H9 (cell line): Measurements from ENCODE around the gene MICU1. TPM values are rescaled to one million over a fixed set of nuclear protein-coding genes. Genes with fewer than 3 reads are reported as not detected.

Source experiments
- DNase-seq: peaks from one replicate; pipeline ENCODE4 v3.0.0-alpha.2; 2017
- H2AFZ ChIP-seq: one replicate; pipeline ENCODE4 v1.6.1; 2013; ENCODE audit warnings: mild to moderate bottlenecking, low read length, control low read depth, moderate library complexity
- H2AK5ac ChIP-seq: 2 replicates; pipeline ENCODE4 v1.6.1; 2013; ENCODE audit warnings: low read length, control low read depth, mixed read lengths; ENCODE audit not compliant: insufficient read length
- H2BK120ac ChIP-seq: one replicate; pipeline ENCODE4 v1.6.1; 2013; ENCODE audit warnings: low read depth, mild to moderate bottlenecking, low read length, control low read depth, inconsistent platforms; ENCODE audit not compliant: poor library complexity, severe bottlenecking
- H2BK12ac ChIP-seq: 2 replicates; pipeline ENCODE4 v1.6.1; 2013; ENCODE audit warnings: low read length, control low read depth, mixed read lengths, low read depth; ENCODE audit not compliant: insufficient read length
- H2BK15ac ChIP-seq: 2 replicates; pipeline ENCODE4 v1.6.1; 2013; ENCODE audit warnings: low read depth, low read length, control low read depth
- H2BK20ac ChIP-seq: one replicate; pipeline ENCODE4 v1.6.1; 2013; ENCODE audit warnings: low read depth, mild to moderate bottlenecking, low read length, control low read depth, inconsistent platforms; ENCODE audit not compliant: poor library complexity, severe bottlenecking
- H2BK5ac ChIP-seq: 2 replicates; pipeline ENCODE4 v1.6.1; 2013; ENCODE audit warnings: low read length, control low read depth, mixed read lengths; ENCODE audit not compliant: insufficient read length
- H3K14ac ChIP-seq: 2 replicates; pipeline ENCODE4 v1.6.1; 2013; ENCODE audit warnings: low read length, control low read depth; ENCODE audit not compliant: insufficient read depth
- H3K18ac ChIP-seq: 2 replicates; pipeline ENCODE4 v1.6.1; 2013; ENCODE audit warnings: low read depth, mild to moderate bottlenecking, mixed read lengths, low read length, control low read depth; ENCODE audit not compliant: insufficient read length
- H3K23ac ChIP-seq: 2 replicates; pipeline ENCODE4 v1.6.1; 2013; ENCODE audit warnings: low read length, control low read depth, mixed read lengths, low read depth; ENCODE audit not compliant: insufficient read length
- H3K23me2 ChIP-seq: 2 replicates; pipeline ENCODE4 v1.6.1; 2013; ENCODE audit warnings: low read depth, mild to moderate bottlenecking, mixed read lengths, low read length, control low read depth; ENCODE audit not compliant: insufficient read length, poor library complexity, severe bottlenecking
- H3K27ac ChIP-seq: 2 replicates; pipeline ENCODE4 v1.5.1; 2013; ENCODE audit warnings: low read length, control low read depth, mixed read lengths, low read depth; ENCODE audit not compliant: insufficient read length
- H3K27me3 ChIP-seq: 2 replicates; pipeline ENCODE4 v1.6.1; 2013; ENCODE audit warnings: low read length, control low read depth, inconsistent platforms; ENCODE audit not compliant: insufficient read depth
- H3K4ac ChIP-seq: 2 replicates; pipeline ENCODE4 v1.6.1; 2013; ENCODE audit warnings: low read depth, mild to moderate bottlenecking, control low read depth, inconsistent platforms, low read length, moderate library complexity
- H3K4me1 ChIP-seq: 2 replicates; pipeline ENCODE4 v1.6.1; 2013; ENCODE audit warnings: low read length, control low read depth, inconsistent platforms; ENCODE audit not compliant: insufficient read depth
- H3K4me2 ChIP-seq: 2 replicates; pipeline ENCODE4 v1.6.1; 2013; ENCODE audit warnings: low read length, control low read depth, mixed read lengths; ENCODE audit not compliant: insufficient read length, insufficient read depth
- H3K56ac ChIP-seq: 2 replicates; pipeline ENCODE4 v1.6.1; 2013; ENCODE audit warnings: low read depth, mild to moderate bottlenecking, mixed read lengths, low read length, control low read depth; ENCODE audit not compliant: insufficient read length
- H3K79me1 ChIP-seq: 2 replicates; pipeline ENCODE4 v1.6.1; 2013; ENCODE audit warnings: low read depth, mild to moderate bottlenecking, moderate library complexity, low read length, control low read depth, inconsistent platforms; ENCODE audit not compliant: insufficient read depth, poor library complexity, severe bottlenecking
- H3K79me2 ChIP-seq: 2 replicates; pipeline ENCODE4 v1.6.1; 2013; ENCODE audit warnings: low read length, control low read depth, inconsistent platforms; ENCODE audit not compliant: insufficient read depth
- H3K9ac ChIP-seq: 2 replicates; pipeline ENCODE4 v1.6.1; 2013; ENCODE audit warnings: low read length, control low read depth, mixed read lengths; ENCODE audit not compliant: insufficient read length; ENCODE audit errors: extremely low read depth
- H3K9me3 ChIP-seq: one replicate; pipeline ENCODE4 v1.6.1; 2013; ENCODE audit warnings: low read depth, low read length, inconsistent platforms; ENCODE audit not compliant: control insufficient read depth
- H3T11ph ChIP-seq: one replicate; pipeline ENCODE4 v1.6.1; 2013; ENCODE audit warnings: mild to moderate bottlenecking, low read length, control low read depth, inconsistent platforms
- H4K20me1 ChIP-seq: one replicate; pipeline ENCODE4 v1.6.1; 2013; ENCODE audit not compliant: control insufficient read depth, insufficient read length, insufficient read depth
- H4K5ac ChIP-seq: 2 replicates; pipeline ENCODE4 v1.6.1; 2013; ENCODE audit warnings: low read depth, mild to moderate bottlenecking, mixed read lengths, low read length, control low read depth; ENCODE audit not compliant: insufficient read length
- H4K8ac ChIP-seq: replicated peaks from 2 replicates; pipeline ENCODE4 v1.6.1; 2013; ENCODE audit warnings: low read length, control low read depth, mixed read lengths, low read depth; ENCODE audit not compliant: insufficient read length
- H4K91ac ChIP-seq: 2 replicates; pipeline ENCODE4 v1.6.1; 2013; ENCODE audit warnings: low read depth, mild to moderate bottlenecking, moderate library complexity, mixed read lengths, low read length, control low read depth; ENCODE audit not compliant: insufficient read length
- H3K27ac Mint-ChIP-seq, 3 experiments: 2 replicates in 2 of 3; 3 replicates in 1 of 3; pipeline ENCODE4 v1.8.0; 2020 to 2021; ENCODE audit warnings: mixed read lengths in 3 of 3, mild to moderate bottlenecking in 1 of 3, moderate library complexity in 1 of 3
- H3K27me3 Mint-ChIP-seq: 2 replicates; pipeline ENCODE4 v1.8.0; 2021; ENCODE audit warnings: low read depth, mild to moderate bottlenecking, moderate library complexity, mixed read lengths
- H3K36me3 Mint-ChIP-seq, 3 experiments: 2 replicates in 2 of 3; 3 replicates in 1 of 3; pipeline ENCODE4 v1.8.0; 2020 to 2021; ENCODE audit warnings: low read depth in 3 of 3, mixed read lengths in 3 of 3; ENCODE audit not compliant: insufficient read depth in 1 of 3
- H3K4me1 Mint-ChIP-seq, 2 experiments: 2 replicates each; pipeline ENCODE4 v1.8.0; 2020; ENCODE audit warnings: mixed read lengths in 2 of 2
- H3K4me3 Mint-ChIP-seq, 2 experiments: 2 replicates in 1 of 2; 3 replicates in 1 of 2; pipeline ENCODE4 v1.8.0; 2020 to 2021; ENCODE audit warnings: mild to moderate bottlenecking in 2 of 2, mixed read lengths in 2 of 2, moderate library complexity in 1 of 2
- H3K9me3 Mint-ChIP-seq, 2 experiments: 2 replicates in 1 of 2; 3 replicates in 1 of 2; pipeline ENCODE4 v1.8.0; 2020; ENCODE audit warnings: mild to moderate bottlenecking in 2 of 2, mixed read lengths in 2 of 2, moderate library complexity in 1 of 2
- CTCF ChIP-seq: fragments of 200-600 bp; sonication (generic); conservative IDR thresholded peaks from 3 replicates; pipeline ENCODE4 v1.8.0; 2021; ENCODE audit warnings: antibody characterized with exemption, mild to moderate bottlenecking
- WGBS: extraction: QIAGEN DNeasy Blood & Tissue Kit; methylation state at CpG from one replicate; pipeline ENCODE4 v1.1.7; 2013; ENCODE audit warnings: missing lambda C conversion rate, low lambda C conversion rate, mixed read lengths; ENCODE audit not compliant: insufficient read length; ENCODE audit errors: extremely low coverage; 5-methylcytosine and 5-hydroxymethylcytosine counted together
- total RNA-seq: library from RNA; stranded (reverse); gene quantifications from 2 replicates; pipeline ENCODE4 v1.2.1, GENCODE V29; 2021

Gene MICU1
- total RNA-seq, 1 experiment from 2014 or later, result 33.2 TPM

GRCh38 chr10:72356115-72356514 lies 269.8 kb downstream of the MICU1 start:
- H2BK120ac ChIP-seq, result no peak overlapping the region
- H3K4me1 ChIP-seq, result no peaks in the 10 kb centered on the region
- no peak overlapping the region for H3K4ac ChIP-seq
- no peak overlapping the region for H3K23ac ChIP-seq
- H3K14ac ChIP-seq, result no peak overlapping the region
- H2AFZ ChIP-seq, result no peak overlapping the region
- no peak overlapping the region for H3K27ac ChIP-seq
- H3K9me3 ChIP-seq, result no peaks in the 10 kb centered on the region
- peaks cover 5% of the 10 kb centered on the region for H3K23me2 ChIP-seq
- H3K56ac ChIP-seq, result no peak overlapping the region
- H3K9me3 Mint-ChIP-seq, result no peaks in the 10 kb centered on the region
- no peak overlapping the region for H3K27ac Mint-ChIP-seq
- no peak overlapping the region for H2BK15ac ChIP-seq
- H3K9ac ChIP-seq, result no peak overlapping the region
- no peak overlapping the region for H3T11ph ChIP-seq
- H4K5ac ChIP-seq, result no peak overlapping the region
- no peak for DNase-seq
- H3K4me1 Mint-ChIP-seq, result peaks cover 25 to 28% of the 10 kb centered on the region in 2 experiments
- no peak overlapping the region for H2BK20ac ChIP-seq
- H4K8ac ChIP-seq, result no peak overlapping the region
- H2BK12ac ChIP-seq, result no peak overlapping the region
- H2BK5ac ChIP-seq, result no peak overlapping the region
- 100% methylated on average over 2 of the region's 6 CpGs for WGBS
- H3K4me3 Mint-ChIP-seq, result peak overlapping the region in 1 of 2 experiments; percentile 52; a peak in 2 of 5 replicates
- H3K4me2 ChIP-seq, result no peak overlapping the region
- no peak overlapping the region for H3K18ac ChIP-seq
- no peak overlapping the region for H4K91ac ChIP-seq
- H3K27me3 Mint-ChIP-seq, result peaks cover 2% of the 10 kb centered on the region
- no peaks in the 10 kb centered on the region for H3K79me1 ChIP-seq
- TF ChIP-seq CTCF, result no peak
- H4K20me1 ChIP-seq, result no peaks in the 10 kb centered on the region
- H3K36me3 Mint-ChIP-seq, result peaks cover 0 to 9% (median 2%) of the 10 kb centered on the region in 3 experiments; a peak in 3 of 7 replicates
- H2AK5ac ChIP-seq, result no peak overlapping the region
- no peaks in the 10 kb centered on the region for H3K27me3 ChIP-seq
- peaks cover 2% of the 10 kb centered on the region; the same call in 1 of the 2 replicates for H3K79me2 ChIP-seq
